Natural killer cell (primary cell): ENCODE data around the gene PRAMEF1. TPM values are rescaled to one million over a fixed set of nuclear protein-coding genes. Genes with fewer than 3 reads are reported as not detected.
"Not testable (repeated sequence)": the region's sequence is repeated elsewhere in the genome, so short reads cannot be mapped to it uniquely, and the experiment has no call there.

ENCODE experiments used
- ATAC-seq, 3 donors: fragments of 150-1000 bp in 2 of 3; fragments of 200-7000 bp in 1 of 3; cut with Tn5 transposase; 1 replicate in 1 of 3; 2 replicates in 2 of 3; pipeline ENCODE4 v1.10.0; 2021; ENCODE audit warnings: mild to moderate bottlenecking in 2 of 3, moderate library complexity in 2 of 3
- DNase-seq, 2 donors: peaks; one replicate each; pipeline versions ENCODE4 v3.0.0 to v3.0.0-alpha.2; 2013 to 2021; ENCODE audit warnings: mixed read lengths in 1 of 2
- H3K27ac ChIP-seq: one replicate; pipeline ENCODE4 v1.5.1; 2013; ENCODE audit warnings: mild to moderate bottlenecking, low read length
- H3K27me3 ChIP-seq: one replicate; pipeline ENCODE4 v1.6.1; 2013; ENCODE audit warnings: low read length; ENCODE audit not compliant: control insufficient read depth, insufficient read depth
- H3K36me3 ChIP-seq: one replicate; pipeline ENCODE4 v1.6.1; 2013; ENCODE audit warnings: low read length; ENCODE audit not compliant: control insufficient read depth, insufficient read depth
- H3K4me1 ChIP-seq: one replicate; pipeline ENCODE4 v1.6.1; 2013; ENCODE audit warnings: low read length; ENCODE audit not compliant: control insufficient read depth, insufficient read depth
- H3K4me3 ChIP-seq: one replicate; pipeline ENCODE4 v1.5.1; 2013; ENCODE audit warnings: low read length
- H3K9me3 ChIP-seq: one replicate; pipeline ENCODE4 v1.6.1; 2013; ENCODE audit warnings: low read length; ENCODE audit not compliant: control insufficient read depth, insufficient read depth
- H3K27ac Mint-ChIP-seq, 2 donors: one replicate each; pipeline ENCODE4 v1.8.0; 2022; ENCODE audit warnings: mild to moderate bottlenecking in 2 of 2, mixed read lengths in 2 of 2, moderate library complexity in 1 of 2
- H3K27me3 Mint-ChIP-seq, 2 donors: one replicate each; pipeline ENCODE4 v1.8.0; 2022; ENCODE audit warnings: low read depth in 2 of 2, mixed read lengths in 2 of 2
- H3K36me3 Mint-ChIP-seq: one replicate; pipeline ENCODE4 v1.8.0; 2022; ENCODE audit warnings: mixed read lengths
- H3K4me1 Mint-ChIP-seq, 2 donors: one replicate each; pipeline ENCODE4 v1.8.0; 2022; ENCODE audit warnings: mixed read lengths in 2 of 2
- H3K4me3 Mint-ChIP-seq: one replicate; pipeline ENCODE4 v1.8.0; 2022; ENCODE audit warnings: mild to moderate bottlenecking, moderate library complexity, mixed read lengths
- H3K9me3 Mint-ChIP-seq, 2 donors: one replicate each; pipeline ENCODE4 v1.8.0; 2022; ENCODE audit warnings: mixed read lengths in 2 of 2
- CTCF ChIP-seq: fragments of 200-600 bp; IDR thresholded peaks from one replicate; pipeline ENCODE4 v1.8.0; 2022; ENCODE audit warnings: antibody characterized with exemption
- WGBS: methylation state at CpG from one replicate; pipeline ENCODE4 v1.1.7; 2013; ENCODE audit warnings: missing lambda C conversion rate; ENCODE audit not compliant: insufficient coverage; 5-methylcytosine and 5-hydroxymethylcytosine counted together
- intact Hi-C: fragments of 100-400 bp; cut with micrococcal nuclease; formaldehyde crosslinking; loops from one replicate; pipeline ENCODE4 v1.14.2; 2022
- total RNA-seq, 4 donors: library from RNA; stranded (reverse); fragments of 120-200 nt in 1 of 4; gene quantifications; one replicate each; pipeline versions ENCODE4 v1.2.3 to v1.2.4, GENCODE V29; 2013 to 2022

PRAMEF1 gene
- not detected for total RNA-seq
- total RNA-seq (2013), result not detected

- H3K9me3 Mint-ChIP-seq, intact Hi-C loops, H3K4me1 ChIP-seq, H3K9me3 ChIP-seq, DNase-seq, H3K27me3 Mint-ChIP-seq, H3K4me3 Mint-ChIP-seq, H3K36me3 Mint-ChIP-seq, ATAC-seq, H3K27ac Mint-ChIP-seq, H3K27ac ChIP-seq, H3K4me1 Mint-ChIP-seq, H3K27me3 ChIP-seq, H3K36me3 ChIP-seq, H3K4me3 ChIP-seq: not testable (repeated sequence)
- WGBS, result no CpG with 5 or more reads among the region's 5 CpGs
Measured at GRCh38 chr1:12791097-12791496, at the start of gene PRAMEF1. Gene PRAMEF1, plus strand, starts transcription at chr1:12791397. Its CDS starts 1,831 bp downstream, at chr1:12793228.

GRCh38 chr1:12741946-12742345 lies 49.3 kb upstream of the PRAMEF1 start:
- H3K4me3 Mint-ChIP-seq, result no peak overlapping the region
- intact Hi-C loops, result no loop called here

GRCh38 chr1:12745126-12745991 lies 45.8 kb upstream of the PRAMEF1 start:
- Mint-ChIP-seq H3K36me3 (peaks cover 28% of the 10 kb centered on the region), H3K4me1 (peaks cover 0 to 6% of the 10 kb centered on the region in 2 donors)

More at GRCh38 chr1:12741946-12742345, 49.3 kb upstream of the PRAMEF1 start:
- no peak for DNase-seq
- TF ChIP-seq CTCF, result no peak
- Histone ChIP-seq H3K4me1 (no peaks in the 10 kb centered on the region), H3K27me3 (peaks cover 4% of the 10 kb centered on the region), H3K4me3 (no peak overlapping the region), H3K36me3 (no peaks in the 10 kb centered on the region), H3K9me3 (no peaks in the 10 kb centered on the region), H3K27ac (no peak overlapping the region)
- WGBS, result 92% methylated on average over 2 of the region's 3 CpGs
- H3K27ac Mint-ChIP-seq, result no peak overlapping the region
- peaks cover 21 to 59% of the 10 kb centered on the region in 2 donors for H3K27me3 Mint-ChIP-seq
- no peaks in the 10 kb centered on the region for H3K9me3 Mint-ChIP-seq
- ATAC-seq, result no peak
- peaks cover 2% of the 10 kb centered on the region for H3K36me3 Mint-ChIP-seq
- H3K4me1 Mint-ChIP-seq, result peaks cover 0 to 6% of the 10 kb centered on the region in 2 donors

More at GRCh38 chr1:12745126-12745991, 45.8 kb upstream of the PRAMEF1 start:
- Histone ChIP-seq H3K4me3 (no peak overlapping the region), H3K36me3 (no peaks in the 10 kb centered on the region), H3K27ac (no peak overlapping the region), H3K4me1 (no peaks in the 10 kb centered on the region), H3K9me3 (peaks cover 12% of the 10 kb centered on the region), H3K27me3 (peaks cover 5% of the 10 kb centered on the region)
- no peak for TF ChIP-seq CTCF
- intact Hi-C loops, result no loop called here
- H3K4me3 Mint-ChIP-seq, result no peak overlapping the region
- H3K27ac Mint-ChIP-seq, result no peak overlapping the region
- WGBS, result 80% methylated on average over 3 of the region's 3 CpGs
- DNase-seq, result no peak
- peaks cover 14 to 15% of the 10 kb centered on the region in 2 donors for H3K9me3 Mint-ChIP-seq
- H3K27me3 Mint-ChIP-seq, result peaks cover 8 to 62% of the 10 kb centered on the region in 2 donors
- ATAC-seq, result no peak
